Right lobe of liver (tissue), 6 donors: ENCODE data around the gene COIL. TPM values are rescaled to one million over a fixed set of nuclear protein-coding genes. Genes with fewer than 3 reads are reported as not detected.

ENCODE experiments used
- ATAC-seq, 4 donors: fragments of 200-7000 bp; cut with Tn5 transposase; one replicate each; pipeline ENCODE4 v1.9.1; 2020; ENCODE audit warnings: mild to moderate bottlenecking in 4 of 4, moderate library complexity in 4 of 4
- DNase-seq, 3 donors: peaks; one replicate each; pipeline ENCODE4 v3.0.0-alpha.2; 2020
- H3K27ac ChIP-seq, 3 donors: fragments of 200-600 bp; one replicate each; pipeline ENCODE4 v1.8.0; 2022
- H3K27me3 ChIP-seq, 2 donors: fragments of 200-600 bp; one replicate each; pipeline ENCODE4 v1.8.0; 2022
- H3K36me3 ChIP-seq, 4 donors: fragments of 200-600 bp; sonication (generic) in 1 of 4; one replicate each; pipeline versions ENCODE4 v1.5.1 to v1.8.0; 2017 to 2022; ENCODE audit warnings: control low read depth in 1 of 4
- H3K4me1 ChIP-seq, 4 donors: fragments of 200-600 bp; sonication (generic) in 1 of 4; one replicate each; pipeline versions ENCODE4 v1.5.1 to v1.8.0; 2017 to 2022; ENCODE audit warnings: control low read depth in 1 of 4
- H3K4me3 ChIP-seq, 3 donors: fragments of 200-600 bp; one replicate each; pipeline ENCODE4 v1.8.0; 2022
- H3K9me3 ChIP-seq, 4 donors: fragments of 200-600 bp; sonication (generic) in 1 of 4; one replicate each; pipeline versions ENCODE4 v1.5.1 to v1.8.0; 2017 to 2022; ENCODE audit warnings: control low read depth in 1 of 4
- CTCF ChIP-seq, 4 donors: fragments of 200-600 bp in 3 of 4; fragments of 450-650 bp in 1 of 4; IDR thresholded peaks; one replicate each; pipeline versions ENCODE4 v1.5.1 to v1.8.0; 2016 to 2022; ENCODE audit warnings: antibody characterized with exemption in 4 of 4, mild to moderate bottlenecking in 2 of 4
- POLR2A ChIP-seq: fragments of 450-650 bp; IDR thresholded peaks from one replicate; pipeline ENCODE4 v1.6.1; 2017; ENCODE audit warnings: antibody characterized with exemption, mild to moderate bottlenecking
- WGBS: methylation state at CpG from one replicate; pipeline ENCODE4 v1.1.6; 2018; ENCODE audit warnings: low coverage, low lambda C conversion rate; ENCODE audit not compliant: insufficient coverage; ENCODE audit errors: missing lambda C conversion rate; 5-methylcytosine and 5-hydroxymethylcytosine counted together
- intact Hi-C, 2 donors: fragments of 100-400 bp; cut with DNase I; formaldehyde crosslinking; loops; one replicate each; pipeline versions ENCODE4 v1.11.2 to v1.14.1; 2022
- long read RNA-seq: library from polyadenylated mRNA; unstranded; transcript quantifications from one replicate; pipeline ENCODE4 v2.0.0, GENCODE V29; 2019
- total RNA-seq, 6 experiments: library from RNA; depleted of rRNA in 2 of 6; stranded (reverse); fragments of >200 nt in 2 of 6; fragmentation: NEBNext Ultra II Directional in 3 of 6; extraction: Animal tissue kit (Norgen Biotek cat#: 25700) in 3 of 6; gene quantifications; one replicate each; pipeline versions ENCODE4 v1.1.0 to v1.2.4, GENCODE V29; 2016 to 2023
- donor health status: DM: no; HTN: yes; CAD: no.
- donor health status: DM: no; HTN: no; CAD: no.
- donor health status: DM: no; HTN: no; CAD: no.
- donor health status: DM: no; HTN: yes; CAD: no.
- donor health status: DM: no; HTN: yes; CAD: no.

COIL gene
- 1 to 10 TPM; 5.5 to 7.1 (median 6.5) TPM for total RNA-seq
- long read RNA-seq, partial matches to known transcripts: 5 of 6 reads
- long read RNA-seq, other reads (novel, unspliced or antisense): 0 of 6 reads

- H3K4me3 ChIP-seq: peak within 1 kb of the TSS; percentile 59 to 76 (median 71)
- 7% methylated on average over 31 of the region's 59 CpGs for WGBS
- ATAC-seq (peak; percentile 100), DNase-seq (peak; percentile 92 to 94 (median 94))
- H3K27me3 ChIP-seq: no peaks in the 10 kb centered on the region
- peak; percentile 99 to 100 (median 99) for TF ChIP-seq CTCF (IDR thresholded peaks at IDR 0.05)
- TF ChIP-seq POLR2A: peak; percentile 33
- H3K27ac ChIP-seq: peak within 1 kb of the TSS; percentile 75 to 82 (median 79)
- H3K36me3 ChIP-seq: no peaks in the 10 kb centered on the region
- no peaks in the 10 kb centered on the region for H3K9me3 ChIP-seq
- H3K4me1 ChIP-seq: peaks cover 0 to 9% (median 4%) of the 10 kb centered on the region in 4 donors
- intact Hi-C loops: no loop called here
These were observed at the start of gene COIL for GRCh38 chr17:56960596-56961538. COIL (minus strand) TSS chr17:56961050; CDS start chr17:56961019, 31 bp downstream.

GRCh38 chr17:57010487-57010886 is 49.6 kb upstream of the COIL start:
- WGBS: 63% methylated on average over 3 of the region's 3 CpGs
- Histone ChIP-seq H3K9me3 (peaks cover 0 to 5% (median 0%) of the 10 kb centered on the region in 4 donors), H3K36me3 (no peaks in the 10 kb centered on the region), H3K27me3 (no peaks in the 10 kb centered on the region), H3K4me1 (no peaks in the 10 kb centered on the region), H3K27ac (no peak overlapping the region), H3K4me3 (no peak overlapping the region)
- intact Hi-C loops: no loop called here
- TF ChIP-seq POLR2A (no peak), CTCF (IDR thresholded peaks at IDR 0.05) (no peak)
- DNase-seq: no peak
- ATAC-seq: no peak

GRCh38 chr17:57009737-57010445 is 49.0 kb upstream of the COIL start:
- peak in 2 of 3 donors; percentile 38 to 60 for DNase-seq

More at GRCh38 chr17:57009737-57010445, 49.0 kb upstream of the COIL start:
- Histone ChIP-seq H3K27ac (no peak overlapping the region), H3K9me3 (peaks cover 0 to 5% (median 0%) of the 10 kb centered on the region in 4 donors), H3K4me1 (no peaks in the 10 kb centered on the region), H3K4me3 (no peak overlapping the region), H3K36me3 (no peaks in the 10 kb centered on the region), H3K27me3 (no peaks in the 10 kb centered on the region)
- intact Hi-C loops: no loop called here
- 10% methylated on average over 6 of the region's 7 CpGs for WGBS
- TF ChIP-seq POLR2A: no peak
- TF ChIP-seq CTCF (IDR thresholded peaks at IDR 0.05): peak; percentile 59 to 68 (median 62)
- peak; percentile 89 to 93 (median 92) for ATAC-seq
